K562 (cell line): ENCODE results near the gene VPS41. TPM values are rescaled to one million over a fixed set of nuclear protein-coding genes. Genes with fewer than 3 reads are reported as not detected.

Source experiments
- ATAC-seq: fragments of 200-7000 bp; cut with Tn5 transposase; 3 replicates; pipeline ENCODE4 v1.9.1; 2020; ENCODE audit warnings: moderate library complexity
- BruUV-seq: library from RNA; stranded (reverse); fragments of 400-500 nt; replicated peaks from 2 replicates; lab custom pipeline; 2021; lab: Mats Ljungman, UMichigan
- CTCF ChIA-PET: fragments of 300-600 bp; formaldehyde crosslinking; extraction: SDS; loops from one replicate; lab custom pipeline; 2021; ENCODE audit warnings: low intra/inter-chr PET ratio; lab: Yijun Ruan, JAX
- POLR2A ChIA-PET: fragments of 300-600, 350-650 bp; sonication (Branson Sonifier 250); formaldehyde crosslinking; extraction: SDS; loops from one replicate; lab custom pipeline; 2021; ENCODE audit warnings: antibody characterized with exemption, inconsistent platforms; lab: Yijun Ruan, JAX
- DNase-seq, 4 experiments: peaks; one replicate each; pipeline versions ENCODE4 v3.0.0 to v3.0.0-alpha.2; 2011 to 2018; ENCODE audit warnings: low spot score in 3 of 4, mixed read lengths in 3 of 4; ENCODE audit errors: extremely low read depth in 1 of 4
- FAIRE-seq: peaks from 2 replicates; lab custom pipeline; 2011; peaks lifted over from hg19 to GRCh38; lab: Jason Lieb, UNC
- H2AFZ ChIP-seq: 2 replicates; pipeline ENCODE4 v1.6.0; 2011; ENCODE audit warnings: low read depth, low read length, control low read depth, inconsistent platforms
- H3K27ac ChIP-seq: fragments of 200-600 bp; 3 replicates; pipeline ENCODE4 v1.8.0; 2011; ENCODE audit warnings: low read depth, mild to moderate bottlenecking, control low read depth, inconsistent platforms, low read length, moderate library complexity, mixed read lengths; ENCODE audit errors: extremely low read depth
- H3K27me3 ChIP-seq, 2 experiments: fragments of 300-600 bp in 1 of 2; 2 replicates in 1 of 2; 3 replicates in 1 of 2; pipeline versions ENCODE4 v1.6.0 to v1.8.0; 2011; ENCODE audit warnings: inconsistent platforms in 2 of 2, low read length in 2 of 2, mild to moderate bottlenecking in 1 of 2, mixed read lengths in 1 of 2, moderate library complexity in 1 of 2; ENCODE audit not compliant: control insufficient read depth in 2 of 2, insufficient read depth in 2 of 2
- H3K36me3 ChIP-seq: fragments of 300-600 bp; 3 replicates; pipeline ENCODE4 v1.8.0; 2011; ENCODE audit warnings: mild to moderate bottlenecking, low read length, inconsistent platforms; ENCODE audit not compliant: control insufficient read depth, insufficient read depth
- H3K4me1 ChIP-seq, 2 experiments: fragments of 200-600 bp in 1 of 2; replicated peaks in 1 of 2; 2 replicates in 1 of 2; 3 replicates in 1 of 2; pipeline versions ENCODE4 v1.5.1 to v1.8.0; 2011; ENCODE audit warnings: inconsistent platforms in 2 of 2, low read length in 2 of 2, mild to moderate bottlenecking in 1 of 2, mixed read lengths in 1 of 2, moderate library complexity in 1 of 2; ENCODE audit not compliant: control insufficient read depth in 2 of 2, insufficient read depth in 2 of 2
- H3K4me2 ChIP-seq: 2 replicates; pipeline ENCODE4 v1.6.1; 2011; ENCODE audit warnings: low read length, control low read depth, inconsistent platforms, mixed read lengths; ENCODE audit not compliant: insufficient read depth
- H3K4me3 ChIP-seq: fragments of 200-600 bp; sonication (generic), shearing (Covaris generic); 2 replicates; pipeline ENCODE4 v1.5.1; 2016; ENCODE audit warnings: control low read depth, inconsistent platforms
- H3K79me2 ChIP-seq: fragments of 200-600 bp; 3 replicates; pipeline ENCODE4 v1.8.0; 2011; ENCODE audit warnings: low read length, inconsistent platforms; ENCODE audit not compliant: control insufficient read depth, insufficient read depth
- H3K9ac ChIP-seq, 2 experiments: 2 replicates each; pipeline versions ENCODE4 v1.6.0 to v1.6.1; 2011; ENCODE audit warnings: low read depth in 2 of 2, low read length in 2 of 2, control low read depth in 1 of 2, inconsistent platforms in 1 of 2, mild to moderate bottlenecking in 1 of 2, mixed read lengths in 1 of 2; ENCODE audit not compliant: insufficient read depth in 1 of 2
- H3K9me1 ChIP-seq: one replicate; pipeline ENCODE4 v1.6.0; 2011; ENCODE audit warnings: inconsistent platforms, mild to moderate bottlenecking, low read length, moderate library complexity; ENCODE audit not compliant: control insufficient read depth, insufficient read depth
- H3K9me3 ChIP-seq: replicated peaks from 2 replicates; pipeline ENCODE4 v1.5.1; 2011; ENCODE audit warnings: low read depth, low read length, inconsistent platforms; ENCODE audit not compliant: control insufficient read depth, insufficient read depth
- H4K20me1 ChIP-seq: replicated peaks from 2 replicates; pipeline ENCODE4 v1.6.1; 2011; ENCODE audit warnings: low read length, inconsistent platforms, mixed read lengths; ENCODE audit not compliant: control insufficient read depth, insufficient read depth
- ARNT ChIP-seq, 2 experiments: fragments of 450-650 bp; IDR thresholded peaks; 2 replicates each; pipeline ENCODE4 v1.6.1; 2016; ENCODE audit warnings: mild to moderate bottlenecking in 1 of 2
- BACH1 ChIP-seq: fragments of 200-800 bp; sonication (Bioruptor generic); IDR thresholded peaks from 2 replicates; pipeline ENCODE4 v1.6.1; 2016; ENCODE audit warnings: missing genetic modification characterization, missing compliant biosample characterization
- CBFB ChIP-seq: sonication (generic); formaldehyde crosslinking; IDR thresholded peaks from 2 replicates; pipeline ENCODE4 v1.4.0; 2020; ENCODE audit warnings: mild to moderate bottlenecking, missing genetic modification reagents
- CBX2 ChIP-seq: fragments of 200-600 bp; sonication (generic); IDR thresholded peaks from one replicate; pipeline ENCODE4 v1.6.1; 2012; ENCODE audit warnings: mild to moderate bottlenecking, low read length, inconsistent platforms; ENCODE audit not compliant: insufficient read depth, poor library complexity, severe bottlenecking
- CTCF ChIP-seq, 3 experiments: IDR thresholded peaks in 2 of 3; conservative IDR thresholded peaks in 1 of 3; 2 replicates each; pipeline ENCODE4 v1.5.1; 2011 to 2012; ENCODE audit warnings: low read length in 3 of 3, mild to moderate bottlenecking in 3 of 3, control low read depth in 2 of 3, improper control_type of control experiment in 1 of 3, inconsistent platforms in 1 of 3, low read depth in 1 of 3, mixed read lengths in 1 of 3, moderate library complexity in 1 of 3; ENCODE audit not compliant: insufficient read depth in 2 of 3
- DEAF1 ChIP-seq: fragments of 450-650 bp; formaldehyde crosslinking; IDR thresholded peaks from 2 replicates; pipeline ENCODE4 v1.4.0; 2020; ENCODE audit warnings: mild to moderate bottlenecking, moderate library complexity
- GTF2A2 ChIP-seq: IDR thresholded peaks from 2 replicates; pipeline ENCODE4 v1.6.1; 2016; ENCODE audit warnings: mild to moderate bottlenecking, missing genetic modification characterization, missing compliant biosample characterization
- HMG20B ChIP-seq: fragments of 250-450 bp; sonication (Bioruptor Pico); IDR thresholded peaks from 2 replicates; pipeline ENCODE4 v1.5.0; 2021; ENCODE audit warnings: mild to moderate bottlenecking
- PTBP1 ChIP-seq: fragments of 200-400 bp; formaldehyde crosslinking; IDR thresholded peaks from 2 replicates; pipeline ENCODE4 v1.6.1; 2017; ENCODE audit warnings: low read depth, low read length
- RAD21 ChIP-seq, 2 experiments: fragments of 250-450 bp in 1 of 2; fragments of 450-650 bp in 1 of 2; sonication (Bioruptor Pico) in 1 of 2; formaldehyde crosslinking in 1 of 2; IDR thresholded peaks in 1 of 2; conservative IDR thresholded peaks in 1 of 2; 2 replicates each; pipeline versions ENCODE4 v1.4.0 to v1.8.0; 2020 to 2022; ENCODE audit warnings: mild to moderate bottlenecking in 2 of 2, moderate library complexity in 1 of 2
- SMARCA5 ChIP-seq: fragments of 450-650 bp; IDR thresholded peaks from 2 replicates; pipeline ENCODE4 v1.6.1; 2016
- WGBS: fragments of 100-300 bp; shearing (Covaris generic); methylation state at CpG from one replicate; pipeline ENCODE4 v1.1.6; 2016; ENCODE audit warnings: low coverage, mixed read lengths; ENCODE audit not compliant: insufficient coverage; ENCODE audit errors: missing lambda C conversion rate; 5-methylcytosine and 5-hydroxymethylcytosine counted together
- in situ Hi-C: fragments of 300-500 bp; cut with MboI; formaldehyde crosslinking; loops from 4 replicates; pipeline ENCODE4 v1.15.0; 2018; ENCODE audit warnings: inconsistent platforms, mixed read lengths
- intact Hi-C: fragments of 100-400 bp; cut with micrococcal nuclease; formaldehyde crosslinking; loops from 2 replicates; pipeline ENCODE4 v1.14.2; 2022
- polyA plus RNA-seq, 8 experiments: library from polyadenylated mRNA; depleted of rRNA in 4 of 8; stranded (reverse) in 5 of 8; unstranded in 3 of 8; fragments of >200 nt; fragmentation: Nextera tagmentation in 2 of 8; fragmentation: Illumina TruSeq in 1 of 8; extraction: Ambion mirVana in 2 of 8; extraction: Trizol in 1 of 8; gene quantifications; 2 replicates each; pipeline versions ENCODE4 v1.2.1 to v1.2.3, GENCODE V29; 2011 to 2014; ENCODE audit warnings: inconsistent platforms in 1 of 8, missing spikeins in 1 of 8
- total RNA-seq, 7 experiments: library from RNA; depleted of rRNA in 6 of 7; stranded (reverse); fragments of >200 nt in 6 of 7; fragmentation: Illumina TruSeq in 2 of 7; extraction: Trizol in 2 of 7; gene quantifications; 2 replicates each; pipeline versions ENCODE4 v1.2.1 to v1.2.3, GENCODE V29; 2011 to 2021; ENCODE audit warnings: low replicate concordance in 1 of 7
- TF ChIP-seq, protein P1 (sequence below): IDR thresholded peaks from 2 replicates; pipeline ENCODE4 v1.6.1; 2012; ENCODE audit warnings: low read depth, low read length, improper control_type of control experiment, borderline replicate concordance

Gene VPS41
- total and polyA plus RNA-seq, 9 of the 15 experiments (the other 6 are each of a cell fraction or from before 2014, with no cell fraction given) = 17.7 to 46.8 (median 32.1) TPM

- 21% methylated on average over 8 of the region's 8 CpGs for WGBS
- H3K27ac ChIP-seq = no peak overlapping the region
- POLR2A ChIA-PET = no interaction called here
- no peaks in the 10 kb centered on the region for H3K4me1 ChIP-seq
- H3K36me3 ChIP-seq = peaks cover 10% of the 10 kb centered on the region; the same call in 2 of the 3 replicates
- ATAC-seq (peak; percentile 69), FAIRE-seq (peak; percentile 94), DNase-seq (peak; percentile 25 to 64 (median 37))
- no peak overlapping the region for H3K9ac ChIP-seq
- no TSS peak for BruUV-seq
- CTCF ChIA-PET = interaction anchor here (1.2 to 1.9 kb wide), 3 partner anchors 668 to 725 kb away, joined by 3 to 20 read pairs (median 10); no protein-coding TSS in a partner anchor
- H3K9me3 ChIP-seq = no peaks in the 10 kb centered on the region
- H3K4me2 ChIP-seq = no peak overlapping the region
- no peak overlapping the region for H3K4me3 ChIP-seq
- no peaks in the 10 kb centered on the region for H3K9me1 ChIP-seq
- H2AFZ ChIP-seq = no peak overlapping the region
- H4K20me1 ChIP-seq = no peaks in the 10 kb centered on the region; the same call in 1 of the 2 replicates
- no peaks in the 10 kb centered on the region for H3K79me2 ChIP-seq
- in situ Hi-C loops (no loop called here), intact Hi-C loops (loop anchor here (1.0 to 5.0 kb wide), 3 partner anchors 135 to 724 kb away; no protein-coding TSS in a partner anchor)
- no peaks in the 10 kb centered on the region for H3K27me3 ChIP-seq
- TF ChIP-seq CTCF (IDR thresholded peaks at IDR 0.05 in 2 of 3, conservative IDR thresholded peaks at IDR 0.05 in 1 of 3; ENCODE audit: insufficient read depth in 2 of 3, low read depth in 1 of 3, low read length in 3 of 3) = peak; percentile 22 to 78 (median 65); a peak in 5 of 6 replicates
- TF ChIP-seq CBFB (CRISPR knock-in tag) = no peak
- TF ChIP-seq GTF2A2 (tag) = no peak
- TF ChIP-seq HMG20B = no peak
- no peak for TF ChIP-seq BACH1 (tag)
- TF ChIP-seq RAD21 (CRISPR knock-in tag; conservative IDR thresholded peaks at IDR 0.05 in 1 of 2, IDR thresholded peaks at IDR 0.05 in 1 of 2) = peak; percentile 79 to 88
- TF ChIP-seq CBX2 = no peak
- TF ChIP-seq, protein P1, sequence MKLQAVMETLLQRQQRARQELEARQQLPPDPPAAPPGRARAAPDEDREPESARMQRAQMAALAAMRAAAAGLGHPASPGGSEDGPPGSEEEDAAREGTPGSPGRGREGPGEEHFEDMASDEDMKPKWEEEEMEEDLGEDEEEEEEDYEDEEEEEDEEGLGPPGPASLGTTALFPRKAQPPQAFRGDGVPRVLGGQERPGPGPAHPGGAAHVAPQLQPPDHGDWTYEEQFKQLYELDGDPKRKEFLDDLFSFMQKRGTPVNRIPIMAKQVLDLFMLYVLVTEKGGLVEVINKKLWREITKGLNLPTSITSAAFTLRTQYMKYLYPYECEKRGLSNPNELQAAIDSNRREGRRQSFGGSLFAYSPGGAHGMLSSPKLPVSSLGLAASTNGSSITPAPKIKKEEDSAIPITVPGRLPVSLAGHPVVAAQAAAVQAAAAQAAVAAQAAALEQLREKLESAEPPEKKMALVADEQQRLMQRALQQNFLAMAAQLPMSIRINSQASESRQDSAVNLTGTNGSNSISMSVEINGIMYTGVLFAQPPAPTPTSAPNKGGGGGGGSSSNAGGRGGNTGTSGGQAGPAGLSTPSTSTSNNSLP = peak; percentile 63; the same call in 1 of the 2 replicates
- TF ChIP-seq ARNT (IDR thresholded peaks at IDR 0.05) = no peak
- TF ChIP-seq SMARCA5 = no peak
- TF ChIP-seq DEAF1 (CRISPR knock-in tag) = peak; percentile 62; the same call in 1 of the 2 replicates
- TF ChIP-seq PTBP1 = no peak
Observed at GRCh38 chr7:38796626-38797501, 112.1 kb downstream of the VPS41 start.
